ENCODE data around the gene CD52.

- TF ChIP-seq MAZ (IDR thresholded peaks at IDR 0.05; ENCODE audit: borderline replicate concordance, low read depth, low read length), result no peak
- no peak for TF ChIP-seq EP300 (IDR thresholded peaks at IDR 0.05)
- TF ChIP-seq, protein P1, sequence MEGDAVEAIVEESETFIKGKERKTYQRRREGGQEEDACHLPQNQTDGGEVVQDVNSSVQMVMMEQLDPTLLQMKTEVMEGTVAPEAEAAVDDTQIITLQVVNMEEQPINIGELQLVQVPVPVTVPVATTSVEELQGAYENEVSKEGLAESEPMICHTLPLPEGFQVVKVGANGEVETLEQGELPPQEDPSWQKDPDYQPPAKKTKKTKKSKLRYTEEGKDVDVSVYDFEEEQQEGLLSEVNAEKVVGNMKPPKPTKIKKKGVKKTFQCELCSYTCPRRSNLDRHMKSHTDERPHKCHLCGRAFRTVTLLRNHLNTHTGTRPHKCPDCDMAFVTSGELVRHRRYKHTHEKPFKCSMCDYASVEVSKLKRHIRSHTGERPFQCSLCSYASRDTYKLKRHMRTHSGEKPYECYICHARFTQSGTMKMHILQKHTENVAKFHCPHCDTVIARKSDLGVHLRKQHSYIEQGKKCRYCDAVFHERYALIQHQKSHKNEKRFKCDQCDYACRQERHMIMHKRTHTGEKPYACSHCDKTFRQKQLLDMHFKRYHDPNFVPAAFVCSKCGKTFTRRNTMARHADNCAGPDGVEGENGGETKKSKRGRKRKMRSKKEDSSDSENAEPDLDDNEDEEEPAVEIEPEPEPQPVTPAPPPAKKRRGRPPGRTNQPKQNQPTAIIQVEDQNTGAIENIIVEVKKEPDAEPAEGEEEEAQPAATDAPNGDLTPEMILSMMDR (IDR thresholded peaks at IDR 0.05), result no peak
These were observed 32.1 kb downstream of the CD52 start for GRCh38 chr1:26349877-26350244.

Measured in A549 (cell line).